ENCODE measurements around the gene PCYT2. TPM values are rescaled to one million over a fixed set of nuclear protein-coding genes. Genes with fewer than 3 reads are reported as not detected.

PCYT2 gene
- total RNA-seq, 1 donor from 2014 or later, result 26.8 TPM

- peaks cover 11% of the 10 kb centered on the region for H3K36me3 Mint-ChIP-seq (ENCODE audit: low read depth, unreplicated experiment)
- H3K27ac Mint-ChIP-seq (ENCODE audit: unreplicated experiment), result no peak overlapping the region
- no peaks in the 10 kb centered on the region for H3K9me3 Mint-ChIP-seq (ENCODE audit: unreplicated experiment)
These were observed 341 bp downstream of the PCYT2 start for GRCh38 chr17:81910840-81911276.

GRCh38 chr17:81909966-81910839 lies 996 bp downstream of the PCYT2 start:
- no peak for DNase-seq (ENCODE audit: low spot score)
- Mint-ChIP-seq H3K36me3 (ENCODE audit: low read depth, unreplicated experiment) (peaks cover 8% of the 10 kb centered on the region), H3K27me3 (ENCODE audit: unreplicated experiment) (peaks cover 15% of the 10 kb centered on the region), H3K27ac (ENCODE audit: unreplicated experiment) (no peak overlapping the region), H3K4me1 (ENCODE audit: unreplicated experiment) (no peaks in the 10 kb centered on the region), H3K4me3 (ENCODE audit: unreplicated experiment) (peak overlapping the region; percentile 92), H3K9me3 (ENCODE audit: unreplicated experiment) (no peaks in the 10 kb centered on the region)
- no peak for TF ChIP-seq CTCF (IDR thresholded peaks at IDR 0.05; ENCODE audit: unreplicated experiment)

More at GRCh38 chr17:81910840-81911276, 341 bp downstream of the PCYT2 start:
- no peak for DNase-seq (ENCODE audit: low spot score)
- Mint-ChIP-seq H3K4me3 (ENCODE audit: unreplicated experiment) (peak overlapping the region; percentile 92), H3K27me3 (ENCODE audit: unreplicated experiment) (peaks cover 17% of the 10 kb centered on the region), H3K4me1 (ENCODE audit: unreplicated experiment) (no peaks in the 10 kb centered on the region)
- TF ChIP-seq CTCF (IDR thresholded peaks at IDR 0.05; ENCODE audit: unreplicated experiment), result no peak

- no peak for DNase-seq (ENCODE audit: low spot score)
- H3K4me3 Mint-ChIP-seq (ENCODE audit: unreplicated experiment), result peak overlapping the region; percentile 21
- H3K36me3 Mint-ChIP-seq (ENCODE audit: low read depth, unreplicated experiment), result peaks cover 8% of the 10 kb centered on the region
- TF ChIP-seq CTCF (IDR thresholded peaks at IDR 0.05; ENCODE audit: unreplicated experiment), result no peak
- no peaks in the 10 kb centered on the region for H3K9me3 Mint-ChIP-seq (ENCODE audit: unreplicated experiment)
- H3K4me1 Mint-ChIP-seq (ENCODE audit: unreplicated experiment), result no peaks in the 10 kb centered on the region
- H3K27ac Mint-ChIP-seq (ENCODE audit: unreplicated experiment), result no peak overlapping the region
- H3K27me3 Mint-ChIP-seq (ENCODE audit: unreplicated experiment), result peaks cover 15% of the 10 kb centered on the region
These were observed 2.0 kb downstream of the PCYT2 start for GRCh38 chr17:81909231-81909630.

GRCh38 chr17:81908793-81909192 lies 2.4 kb downstream of the PCYT2 start:
- Mint-ChIP-seq H3K36me3 (ENCODE audit: low read depth, unreplicated experiment) (peaks cover 8% of the 10 kb centered on the region), H3K27me3 (ENCODE audit: unreplicated experiment) (peaks cover 15% of the 10 kb centered on the region), H3K27ac (ENCODE audit: unreplicated experiment) (no peak overlapping the region), H3K4me1 (ENCODE audit: unreplicated experiment) (no peaks in the 10 kb centered on the region), H3K9me3 (ENCODE audit: unreplicated experiment) (no peaks in the 10 kb centered on the region), H3K4me3 (ENCODE audit: unreplicated experiment) (no peak overlapping the region)
- TF ChIP-seq CTCF (IDR thresholded peaks at IDR 0.05; ENCODE audit: unreplicated experiment), result no peak
- DNase-seq (ENCODE audit: low spot score), result no peak

Measured in endothelial cell (in vitro differentiated cells).